Gastrocnemius medialis (tissue), 4 donors: Measurements from ENCODE around the gene AXIN1.

Experiments
- CTCF ChIP-seq, 5 experiments: fragments of 450-650 bp in 3 of 5; fragments of 200-600 bp in 2 of 5; sonication (generic) in 2 of 5; IDR thresholded peaks in 4 of 5; conservative IDR thresholded peaks in 1 of 5; 1 replicate in 4 of 5; 2 replicates in 1 of 5; pipeline ENCODE4 v1.5.1; 2016 to 2019; ENCODE audit warnings: antibody characterized with exemption in 5 of 5, mild to moderate bottlenecking in 3 of 5, moderate library complexity in 3 of 5
- POLR2A ChIP-seq, 2 donors: fragments of 450-650 bp; IDR thresholded peaks; one replicate each; pipeline ENCODE4 v1.6.1; 2017; ENCODE audit warnings: antibody characterized with exemption in 2 of 2, mild to moderate bottlenecking in 2 of 2, moderate library complexity in 2 of 2

- TF ChIP-seq CTCF (IDR thresholded peaks at IDR 0.05 in 4 of 5, conservative IDR thresholded peaks at IDR 0.05 in 1 of 5) = no peak
- no peak for TF ChIP-seq POLR2A (IDR thresholded peaks at IDR 0.05)
Observed at GRCh38 chr16:324201-324450, 28.4 kb downstream of the AXIN1 start.
